IMR-90 (cell line): Measurements from ENCODE around the gene SH3RF3.

Experiments
- CEBPB ChIP-seq: IDR thresholded peaks from 2 replicates; pipeline ENCODE4 v1.6.1; 2012; ENCODE audit warnings: low read depth, low read length, improper control_type of control experiment
- CTCF ChIP-seq: conservative IDR thresholded peaks from 2 replicates; pipeline ENCODE4 v1.5.1; 2012; ENCODE audit warnings: mild to moderate bottlenecking, low read depth, low read length, improper control_type of control experiment
- ELK1 ChIP-seq: fragments of 150-350 bp; IDR thresholded peaks from 2 replicates; pipeline ENCODE4 v1.6.1; 2016; ENCODE audit warnings: low read depth, mild to moderate bottlenecking, low read length, moderate library complexity, borderline replicate concordance
- FOS ChIP-seq: fragments of 150-350 bp; IDR thresholded peaks from 2 replicates; pipeline ENCODE4 v1.6.1; 2016; ENCODE audit warnings: low read depth, low read length
- MAFK ChIP-seq: IDR thresholded peaks from 2 replicates; pipeline ENCODE4 v1.6.1; 2012; ENCODE audit warnings: low read depth, low read length, improper control_type of control experiment
- MAZ ChIP-seq: IDR thresholded peaks from 2 replicates; pipeline ENCODE4 v1.6.1; 2012; ENCODE audit warnings: low read depth, mild to moderate bottlenecking, low read length, improper control_type of control experiment, moderate library complexity, borderline replicate concordance
- NFE2L2 ChIP-seq: fragments of 150-350 bp; IDR thresholded peaks from 2 replicates; pipeline ENCODE4 v1.6.1; 2016; ENCODE audit warnings: low read depth, mild to moderate bottlenecking, low read length
- POLR2A ChIP-seq: IDR thresholded peaks from 2 replicates; pipeline ENCODE4 v1.6.1; 2012; ENCODE audit warnings: mild to moderate bottlenecking, low read depth, low read length
- RAD21 ChIP-seq: IDR thresholded peaks from 2 replicates; pipeline ENCODE4 v1.6.1; 2012; ENCODE audit warnings: low read length, improper control_type of control experiment
- RFX5 ChIP-seq: IDR thresholded peaks from 2 replicates; pipeline ENCODE4 v1.8.0; 2012; ENCODE audit warnings: low read depth, mild to moderate bottlenecking, low read length, moderate library complexity
- SMC3 ChIP-seq: fragments of 150-350 bp; IDR thresholded peaks from 2 replicates; pipeline ENCODE4 v1.6.1; 2016; ENCODE audit warnings: low read depth, mild to moderate bottlenecking, antibody characterized with exemption, low read length, moderate library complexity
- USF2 ChIP-seq: fragments of 150-350 bp; IDR thresholded peaks from 2 replicates; pipeline ENCODE4 v1.6.1; 2017; ENCODE audit warnings: mild to moderate bottlenecking, antibody characterized with exemption, low read length, low read depth

- TF ChIP-seq CTCF, result no peak
- no peak for TF ChIP-seq POLR2A
- TF ChIP-seq NFE2L2, result no peak
- TF ChIP-seq ELK1, result no peak
- no peak for TF ChIP-seq USF2
- no peak for TF ChIP-seq MAZ
- no peak for TF ChIP-seq RAD21
- no peak for TF ChIP-seq FOS
- no peak for TF ChIP-seq MAFK
- TF ChIP-seq SMC3, result no peak
- no peak for TF ChIP-seq CEBPB
- TF ChIP-seq RFX5, result no peak
Observed at GRCh38 chr2:109164739-109165221, 35.8 kb downstream of the SH3RF3 start.
